T-cell (primary cell): ENCODE results near the gene PCYT2. TPM values are rescaled to one million over a fixed set of nuclear protein-coding genes. Genes with fewer than 3 reads are reported as not detected.
A peak's percentile ranks its signal among the peaks of the same experiment; 100 is the strongest.

ENCODE experiments used
- ATAC-seq, 4 experiments: fragments of 200-7000 bp in 3 of 4; fragments of 150-1000 bp in 1 of 4; cut with Tn5 transposase; replicated peaks in 1 of 4; 1 replicate in 3 of 4; 2 replicates in 1 of 4; pipeline ENCODE4 v1.10.0; 2021; ENCODE audit warnings: moderate library complexity in 3 of 4, mild to moderate bottlenecking in 2 of 4, moderate number of reproducible peaks in 1 of 4
- CTCF ChIA-PET, 2 donors: fragments of 300-600 bp; sonication (Branson Sonifier 250); formaldehyde crosslinking; loops; one replicate each; lab custom pipeline; 2022; ENCODE audit warnings: antibody characterized with exemption in 2 of 2; lab: Charles Lee
- POLR2A ChIA-PET, 2 donors: fragments of 300-600 bp; sonication (Branson Sonifier 250); formaldehyde crosslinking; loops; one replicate each; lab custom pipeline; 2022; ENCODE audit warnings: antibody characterized with exemption in 2 of 2; lab: Charles Lee
- DNase-seq, 35 experiments: peaks; one replicate each; pipeline versions ENCODE4 v3.0.0 to v3.0.0-alpha.2; 2013 to 2023
- H3K27ac ChIP-seq: one replicate; pipeline ENCODE4 v1.5.1; 2013; ENCODE audit warnings: low read length
- H3K27me3 ChIP-seq, 2 experiments: replicated peaks in 1 of 2; 1 replicate in 1 of 2; 2 replicates in 1 of 2; pipeline versions ENCODE4 v1.6.1 to v1.7.0; 2013; ENCODE audit warnings: low read length in 1 of 2, mixed read lengths in 1 of 2; ENCODE audit not compliant: control insufficient read depth in 2 of 2, insufficient read depth in 2 of 2; ENCODE audit errors: extremely low read depth in 1 of 2
- H3K36me3 ChIP-seq, 2 donors: 1 replicate in 1 of 2; 2 replicates in 1 of 2; pipeline versions ENCODE4 v1.6.1 to v1.7.0; 2013; ENCODE audit warnings: low read length in 1 of 2; ENCODE audit not compliant: control insufficient read depth in 2 of 2, insufficient read depth in 1 of 2; ENCODE audit errors: extremely low read depth in 1 of 2
- H3K4me1 ChIP-seq, 2 experiments: 1 replicate in 1 of 2; 2 replicates in 1 of 2; pipeline versions ENCODE4 v1.6.1 to v1.7.0; 2013; ENCODE audit warnings: low read length in 2 of 2, mixed read lengths in 1 of 2; ENCODE audit not compliant: insufficient read depth in 2 of 2, control insufficient read depth in 1 of 2; ENCODE audit errors: extremely low read depth in 1 of 2
- H3K4me3 ChIP-seq, 2 donors: 1 replicate in 1 of 2; 2 replicates in 1 of 2; pipeline versions ENCODE4 v1.5.1 to v1.7.0; 2013; ENCODE audit warnings: mild to moderate bottlenecking in 2 of 2, low read length in 1 of 2, moderate library complexity in 1 of 2; ENCODE audit not compliant: control insufficient read depth in 1 of 2; ENCODE audit errors: extremely low read depth in 1 of 2
- H3K9me3 ChIP-seq: 2 replicates; pipeline ENCODE4 v1.7.0; 2013
- H3K27ac Mint-ChIP-seq, 2 donors: one replicate each; pipeline ENCODE4 v1.8.0; 2020 to 2021; ENCODE audit warnings: mild to moderate bottlenecking in 2 of 2, mixed read lengths in 2 of 2
- H3K27me3 Mint-ChIP-seq, 2 donors: one replicate each; pipeline ENCODE4 v1.8.0; 2021 to 2022; ENCODE audit warnings: mixed read lengths in 2 of 2
- H3K36me3 Mint-ChIP-seq: one replicate; pipeline ENCODE4 v1.8.0; 2021; ENCODE audit warnings: mixed read lengths
- H3K4me1 Mint-ChIP-seq, 3 donors: one replicate each; pipeline ENCODE4 v1.8.0; 2020 to 2022; ENCODE audit warnings: mixed read lengths in 3 of 3, mild to moderate bottlenecking in 1 of 3
- H3K4me3 Mint-ChIP-seq, 3 donors: one replicate each; pipeline ENCODE4 v1.8.0; 2020 to 2022; ENCODE audit warnings: mild to moderate bottlenecking in 3 of 3, mixed read lengths in 3 of 3, moderate library complexity in 3 of 3
- H3K9me3 Mint-ChIP-seq, 3 donors: one replicate each; pipeline ENCODE4 v1.8.0; 2020 to 2022; ENCODE audit warnings: mixed read lengths in 3 of 3
- WGBS: methylation state at CpG from one replicate; pipeline ENCODE4 v1.1.5; 2013; ENCODE audit warnings: missing lambda C conversion rate; ENCODE audit not compliant: insufficient coverage; 5-methylcytosine and 5-hydroxymethylcytosine counted together
- total RNA-seq, 35 experiments: library from RNA in 6 of 35; stranded (reverse) in 6 of 35; fragments of 120-200 nt in 1 of 35; gene quantifications; one replicate each; pipeline versions ENCODE4 v1.2.1 to v1.2.4 and lab custom pipeline; 2013 to 2026

Gene PCYT2
- total RNA-seq, 5 donors from 2014 or later (not counting 1 experiment from before 2014, with no cell fraction given) = 24.5 to 55.2 (median 48.2) TPM

DNA sequence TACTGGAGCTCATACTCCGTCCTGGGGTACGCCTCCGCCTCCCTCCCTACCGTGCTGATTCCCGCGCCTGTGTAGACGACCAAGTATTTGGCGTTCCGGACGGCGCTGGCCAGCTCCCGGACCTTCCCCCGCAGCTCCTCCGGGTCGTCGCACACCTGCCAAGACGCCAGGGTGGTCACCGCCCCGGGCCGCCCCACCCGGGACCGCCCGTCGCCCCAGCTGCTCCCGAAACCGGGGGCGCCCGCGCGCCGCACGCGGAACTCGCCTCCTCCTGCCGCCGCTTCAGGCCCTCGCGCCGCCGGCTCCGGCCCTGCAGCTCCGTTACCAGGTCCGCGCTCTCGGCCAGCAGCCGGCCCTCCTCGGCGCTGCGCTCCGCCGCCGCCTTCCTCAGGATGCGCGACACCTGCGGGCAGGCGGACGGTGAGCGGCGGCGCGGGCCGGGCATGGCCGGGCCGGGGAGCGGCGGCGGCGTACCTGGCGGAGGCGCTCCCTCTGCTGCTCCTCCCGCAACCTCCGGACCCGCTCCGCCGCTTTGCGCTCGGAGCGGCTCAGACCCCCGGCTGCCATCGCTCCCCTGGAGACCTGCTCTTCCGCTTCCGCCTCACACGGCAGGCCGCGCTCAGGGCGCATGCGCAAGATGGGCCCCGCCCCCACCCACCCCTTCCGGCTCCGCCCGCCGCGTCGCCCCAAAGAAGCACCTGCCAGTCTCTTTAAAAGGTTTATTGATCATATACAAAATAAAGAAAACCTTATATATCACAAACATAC, 6.5 kb upstream of the PCYT2 start, which contains the start of gene SIRT7:
Gene SIRT7, minus strand, starts transcription at position 612 of the 768 bp plus-strand sequence. Its CDS starts 45 bp downstream, at position 567.
- POLR2A ChIA-PET = no interaction called here
- peak; percentile 61 to 95 (median 77) for DNase-seq
- peaks cover 12 to 30% of the 10 kb centered on the region in 2 experiments for H3K4me1 ChIP-seq
- no peaks in the 10 kb centered on the region for H3K27me3 ChIP-seq
- H3K4me3 Mint-ChIP-seq = peak within 1 kb of the TSS; percentile 83 to 88 (median 85)
- H3K36me3 ChIP-seq = peaks cover 22 to 34% of the 10 kb centered on the region in 2 donors
- peak within 1 kb of the TSS; percentile 61 to 80 for H3K4me3 ChIP-seq
- H3K27ac ChIP-seq = peak within 1 kb of the TSS; percentile 63
- H3K9me3 Mint-ChIP-seq = no peaks in the 10 kb centered on the region
- under 1% methylated on average over 77 of the region's 94 CpGs for WGBS
- CTCF ChIA-PET = no interaction called here
- H3K4me1 Mint-ChIP-seq = peaks cover 26 to 36% (median 29%) of the 10 kb centered on the region in 3 donors
- ATAC-seq = peak; percentile 86 to 90 (median 89)
- peak within 1 kb of the TSS; percentile 86 to 87 for H3K27ac Mint-ChIP-seq
- peaks cover 20% of the 10 kb centered on the region for H3K36me3 Mint-ChIP-seq
- no peaks in the 10 kb centered on the region for H3K9me3 ChIP-seq
- H3K27me3 Mint-ChIP-seq = no peaks in the 10 kb centered on the region

DNA sequence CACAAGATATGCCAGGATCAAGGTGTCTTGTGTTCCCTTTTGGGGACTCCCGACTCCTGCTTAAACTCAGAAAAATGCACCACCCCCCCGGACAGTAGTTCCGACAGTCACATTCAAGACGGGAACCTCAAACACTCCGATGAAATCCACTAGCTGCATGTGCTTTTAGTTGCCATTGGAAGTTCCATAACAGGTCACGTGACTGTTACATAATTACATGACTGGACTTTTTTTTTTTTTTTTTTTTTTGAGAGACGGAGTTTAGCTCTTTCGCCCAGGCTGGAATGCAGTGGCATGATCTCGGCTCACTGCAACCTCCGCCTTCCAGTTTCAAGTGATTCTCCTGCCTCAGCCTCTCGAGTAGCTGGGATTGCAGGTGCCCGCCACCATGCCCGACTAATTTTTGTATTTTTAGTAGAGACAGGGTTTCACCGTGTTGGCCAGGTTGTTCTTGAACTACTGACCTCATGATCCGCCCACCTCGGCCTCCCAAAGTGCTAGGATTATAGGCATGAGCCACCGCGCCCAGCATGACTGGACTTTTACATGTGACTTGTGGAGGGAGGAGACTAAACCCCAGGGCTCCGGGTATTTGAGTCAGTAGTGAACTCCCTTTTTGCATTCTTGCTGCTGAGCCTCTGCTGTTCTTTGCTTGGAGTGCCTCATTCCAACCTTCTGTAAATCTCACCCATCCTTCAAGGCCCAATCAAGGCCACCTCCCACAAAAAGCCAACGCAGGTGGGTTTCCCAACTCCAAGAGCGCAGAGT, 5.2 kb upstream of the PCYT2 start:
- ATAC-seq (no peak), DNase-seq (no peak)
- POLR2A ChIA-PET = no interaction called here
- CTCF ChIA-PET = interaction anchor here (0.6 to 0.7 kb wide), 3 partner anchors 12 to 1015 kb away, joined by 3 to 8 read pairs (median 4); no protein-coding TSS in a partner anchor
- Histone ChIP-seq H3K4me3 (peak overlapping the region in 1 of 2 donors; percentile 61), H3K4me1 (peaks cover 12 to 36% of the 10 kb centered on the region in 2 experiments), H3K36me3 (peaks cover 22 to 41% of the 10 kb centered on the region in 2 donors), H3K27ac (no peak overlapping the region), H3K27me3 (no peaks in the 10 kb centered on the region), H3K9me3 (no peaks in the 10 kb centered on the region)
- Mint-ChIP-seq H3K4me1 (peaks cover 26 to 36% (median 33%) of the 10 kb centered on the region in 3 donors), H3K27me3 (no peaks in the 10 kb centered on the region), H3K4me3 (peak overlapping the region; percentile 78 to 85 (median 83)), H3K27ac (peak overlapping the region in 1 of 2 donors; percentile 64), H3K9me3 (no peaks in the 10 kb centered on the region), H3K36me3 (peaks cover 21% of the 10 kb centered on the region)
- 87% methylated on average over 20 of the region's 21 CpGs for WGBS

DNA sequence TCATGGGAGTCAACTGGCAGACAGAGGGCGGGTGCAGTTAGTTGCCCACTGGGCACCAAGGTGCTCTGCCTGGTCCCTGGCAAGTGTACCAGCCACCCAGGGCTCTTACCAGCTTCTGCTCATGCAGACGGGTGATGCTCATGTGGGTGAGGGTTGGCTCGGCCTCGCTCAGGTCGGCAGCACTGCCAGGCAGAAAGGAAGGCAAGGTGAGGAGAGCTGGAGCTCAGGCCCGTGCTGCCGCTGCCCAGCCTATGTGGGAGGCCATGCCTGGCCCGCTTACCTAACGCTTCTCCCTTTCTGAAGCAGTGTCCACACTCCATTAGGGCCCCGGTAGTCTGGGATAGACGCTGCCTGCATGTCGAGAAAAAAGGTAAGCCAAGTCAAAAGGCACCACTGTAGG, 4.1 kb upstream of the PCYT2 start:
- H3K27me3 ChIP-seq = no peaks in the 10 kb centered on the region
- POLR2A ChIA-PET = no interaction called here
- CTCF ChIA-PET = no interaction called here
- H3K4me3 ChIP-seq = no peak overlapping the region
- no peak overlapping the region for H3K27ac ChIP-seq
- peaks cover 22 to 41% of the 10 kb centered on the region in 2 donors for H3K36me3 ChIP-seq
- DNase-seq = no peak
- 94% methylated on average over 9 of the region's 12 CpGs for WGBS
- peaks cover 17 to 41% of the 10 kb centered on the region in 2 experiments for H3K4me1 ChIP-seq
- no peak overlapping the region for H3K27ac Mint-ChIP-seq
- no peaks in the 10 kb centered on the region for H3K9me3 Mint-ChIP-seq
- H3K9me3 ChIP-seq = no peaks in the 10 kb centered on the region
- H3K4me1 Mint-ChIP-seq = peaks cover 26 to 39% (median 34%) of the 10 kb centered on the region in 3 donors
- ATAC-seq = no peak
- peaks cover 21% of the 10 kb centered on the region for H3K36me3 Mint-ChIP-seq
- peak overlapping the region in 2 of 3 donors; percentile 17 to 43 for H3K4me3 Mint-ChIP-seq
- no peaks in the 10 kb centered on the region for H3K27me3 Mint-ChIP-seq

DNA sequence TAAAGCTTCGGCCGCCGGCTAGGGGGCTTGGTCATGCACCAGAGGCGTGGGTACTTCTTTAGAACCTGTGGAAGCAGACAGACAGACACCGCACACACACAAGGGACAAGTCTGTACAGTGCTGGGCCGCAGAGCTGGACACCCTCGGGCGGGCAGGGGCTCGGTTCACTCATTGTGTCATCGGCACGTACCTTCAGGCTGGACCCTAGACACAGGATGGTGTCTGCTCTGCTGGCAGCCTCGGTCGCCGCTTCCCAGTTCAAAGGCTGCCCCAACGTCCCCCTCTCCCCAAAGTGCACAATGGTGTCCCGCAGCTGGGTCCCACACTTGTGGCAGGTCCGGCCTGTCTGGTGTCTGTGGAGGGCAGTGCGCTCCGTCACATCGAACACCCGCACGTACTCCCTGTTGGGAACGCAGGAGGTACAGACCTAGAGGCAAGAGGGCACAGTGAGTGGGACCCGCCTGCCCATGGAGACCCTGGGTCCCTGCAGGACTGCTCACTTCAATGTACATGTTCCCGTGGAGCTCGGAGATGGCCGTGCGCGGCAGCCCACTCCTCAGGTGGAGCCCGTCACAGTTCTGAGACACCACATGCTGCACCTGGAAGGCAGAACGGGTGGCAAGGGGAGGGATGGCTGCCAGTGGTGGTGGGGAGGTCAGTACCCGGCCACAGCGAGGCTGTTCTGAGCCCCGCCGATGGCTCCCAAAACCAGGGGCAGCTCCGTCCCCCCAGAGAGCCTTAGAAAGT, 3.1 kb upstream of the PCYT2 start:
- Histone ChIP-seq H3K9me3 (no peaks in the 10 kb centered on the region), H3K36me3 (peaks cover 23 to 43% of the 10 kb centered on the region in 2 donors), H3K27ac (no peak overlapping the region), H3K27me3 (no peaks in the 10 kb centered on the region), H3K4me3 (no peak overlapping the region), H3K4me1 (peaks cover 18 to 52% of the 10 kb centered on the region in 2 experiments)
- Mint-ChIP-seq H3K36me3 (peaks cover 21% of the 10 kb centered on the region), H3K27ac (no peak overlapping the region), H3K27me3 (no peaks in the 10 kb centered on the region), H3K4me1 (peaks cover 26 to 39% (median 34%) of the 10 kb centered on the region in 3 donors), H3K9me3 (no peaks in the 10 kb centered on the region), H3K4me3 (no peak overlapping the region)
- ChIA-PET CTCF (no interaction called here), POLR2A (no interaction called here)
- DNase-seq (no peak), ATAC-seq (no peak)
- WGBS = 94% methylated on average over 22 of the region's 36 CpGs

DNA sequence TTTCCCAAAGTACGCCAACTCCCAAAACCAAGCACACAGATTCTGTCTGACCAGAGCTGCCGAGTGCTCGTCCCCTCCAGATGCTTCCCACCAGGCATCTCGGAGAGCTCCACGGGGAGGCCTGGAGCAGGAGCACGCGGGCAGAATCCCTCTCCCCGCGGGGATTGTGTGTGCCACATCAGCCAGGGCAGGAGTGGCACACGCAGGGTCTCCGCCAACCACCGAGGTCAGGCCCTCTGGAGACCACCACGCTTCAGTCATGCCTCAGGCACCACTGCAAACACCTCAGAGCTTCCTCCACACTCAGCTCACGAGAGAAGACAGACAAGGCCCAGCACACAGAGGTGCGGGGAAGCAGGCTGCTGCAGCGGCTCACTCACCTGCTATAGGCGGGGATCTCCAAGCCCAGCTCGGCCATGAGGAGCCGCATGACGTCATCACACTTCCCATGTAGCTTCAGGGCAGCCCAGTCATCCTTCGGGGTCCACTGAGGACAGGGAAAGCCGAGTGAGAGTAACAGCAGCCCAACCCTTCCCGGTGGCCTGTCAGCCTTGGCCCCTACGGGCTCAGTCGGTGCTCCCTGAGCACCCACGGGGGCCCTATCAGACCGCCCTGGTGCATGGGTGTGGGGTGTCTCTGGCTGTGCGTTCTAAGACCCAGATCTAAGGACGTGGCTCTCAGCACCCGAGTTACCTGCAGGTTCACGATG, 2.3 kb upstream of the PCYT2 start:
- H3K27me3 ChIP-seq = no peaks in the 10 kb centered on the region
- no peak overlapping the region for H3K27ac ChIP-seq
- 95% methylated on average over 26 of the region's 31 CpGs for WGBS
- CTCF ChIA-PET = no interaction called here
- DNase-seq (no peak), ATAC-seq (no peak)
- H3K4me3 Mint-ChIP-seq = no peak overlapping the region
- peaks cover 27 to 49% of the 10 kb centered on the region in 2 donors for H3K36me3 ChIP-seq
- no peak overlapping the region for H3K4me3 ChIP-seq
- no peaks in the 10 kb centered on the region for H3K27me3 Mint-ChIP-seq
- H3K4me1 Mint-ChIP-seq = peaks cover 25 to 34% (median 30%) of the 10 kb centered on the region in 3 donors
- peak overlapping the region in 1 of 2 donors; percentile 48 for H3K27ac Mint-ChIP-seq
- POLR2A ChIA-PET = no interaction called here
- H3K9me3 ChIP-seq = no peaks in the 10 kb centered on the region
- H3K4me1 ChIP-seq = peaks cover 18 to 55% of the 10 kb centered on the region in 2 experiments
- H3K9me3 Mint-ChIP-seq = no peaks in the 10 kb centered on the region
- peaks cover 21% of the 10 kb centered on the region for H3K36me3 Mint-ChIP-seq
